K562 (cell line): ENCODE measurements around the gene SNTG2. TPM values are rescaled to one million over a fixed set of nuclear protein-coding genes. Genes with fewer than 3 reads are reported as not detected.

ENCODE experiments used
- ATAC-seq: fragments of 200-7000 bp; cut with Tn5 transposase; 3 replicates; pipeline ENCODE4 v1.9.1; 2020; ENCODE audit warnings: moderate library complexity
- BruUV-seq: library from RNA; stranded (reverse); fragments of 400-500 nt; replicated peaks from 2 replicates; lab custom pipeline; 2021; lab: Mats Ljungman, UMichigan
- CTCF ChIA-PET: fragments of 300-600 bp; formaldehyde crosslinking; extraction: SDS; loops from one replicate; lab custom pipeline; 2021; ENCODE audit warnings: low intra/inter-chr PET ratio; lab: Yijun Ruan, JAX
- POLR2A ChIA-PET: fragments of 300-600, 350-650 bp; sonication (Branson Sonifier 250); formaldehyde crosslinking; extraction: SDS; loops from one replicate; lab custom pipeline; 2021; ENCODE audit warnings: antibody characterized with exemption, inconsistent platforms; lab: Yijun Ruan, JAX
- DNase-seq, 4 experiments: peaks; one replicate each; pipeline versions ENCODE4 v3.0.0 to v3.0.0-alpha.2; 2011 to 2018; ENCODE audit warnings: low spot score in 3 of 4, mixed read lengths in 3 of 4; ENCODE audit errors: extremely low read depth in 1 of 4
- FAIRE-seq: peaks from 2 replicates; lab custom pipeline; 2011; peaks lifted over from hg19 to GRCh38; lab: Jason Lieb, UNC
- H2AFZ ChIP-seq: 2 replicates; pipeline ENCODE4 v1.6.0; 2011; ENCODE audit warnings: low read depth, low read length, control low read depth, inconsistent platforms
- H3K27ac ChIP-seq: fragments of 200-600 bp; 3 replicates; pipeline ENCODE4 v1.8.0; 2011; ENCODE audit warnings: low read depth, mild to moderate bottlenecking, control low read depth, inconsistent platforms, low read length, moderate library complexity, mixed read lengths; ENCODE audit errors: extremely low read depth
- H3K27me3 ChIP-seq, 2 experiments: fragments of 300-600 bp in 1 of 2; 2 replicates in 1 of 2; 3 replicates in 1 of 2; pipeline versions ENCODE4 v1.6.0 to v1.8.0; 2011; ENCODE audit warnings: inconsistent platforms in 2 of 2, low read length in 2 of 2, mild to moderate bottlenecking in 1 of 2, mixed read lengths in 1 of 2, moderate library complexity in 1 of 2; ENCODE audit not compliant: control insufficient read depth in 2 of 2, insufficient read depth in 2 of 2
- H3K36me3 ChIP-seq: fragments of 300-600 bp; 3 replicates; pipeline ENCODE4 v1.8.0; 2011; ENCODE audit warnings: mild to moderate bottlenecking, low read length, inconsistent platforms; ENCODE audit not compliant: control insufficient read depth, insufficient read depth
- H3K4me1 ChIP-seq, 2 experiments: fragments of 200-600 bp in 1 of 2; replicated peaks in 1 of 2; 2 replicates in 1 of 2; 3 replicates in 1 of 2; pipeline versions ENCODE4 v1.5.1 to v1.8.0; 2011; ENCODE audit warnings: inconsistent platforms in 2 of 2, low read length in 2 of 2, mild to moderate bottlenecking in 1 of 2, mixed read lengths in 1 of 2, moderate library complexity in 1 of 2; ENCODE audit not compliant: control insufficient read depth in 2 of 2, insufficient read depth in 2 of 2
- H3K4me2 ChIP-seq: 2 replicates; pipeline ENCODE4 v1.6.1; 2011; ENCODE audit warnings: low read length, control low read depth, inconsistent platforms, mixed read lengths; ENCODE audit not compliant: insufficient read depth
- H3K4me3 ChIP-seq: fragments of 200-600 bp; sonication (generic), shearing (Covaris generic); 2 replicates; pipeline ENCODE4 v1.5.1; 2016; ENCODE audit warnings: control low read depth, inconsistent platforms
- H3K79me2 ChIP-seq: fragments of 200-600 bp; 3 replicates; pipeline ENCODE4 v1.8.0; 2011; ENCODE audit warnings: low read length, inconsistent platforms; ENCODE audit not compliant: control insufficient read depth, insufficient read depth
- H3K9ac ChIP-seq, 2 experiments: 2 replicates each; pipeline versions ENCODE4 v1.6.0 to v1.6.1; 2011; ENCODE audit warnings: low read depth in 2 of 2, low read length in 2 of 2, control low read depth in 1 of 2, inconsistent platforms in 1 of 2, mild to moderate bottlenecking in 1 of 2, mixed read lengths in 1 of 2; ENCODE audit not compliant: insufficient read depth in 1 of 2
- H3K9me1 ChIP-seq: one replicate; pipeline ENCODE4 v1.6.0; 2011; ENCODE audit warnings: inconsistent platforms, mild to moderate bottlenecking, low read length, moderate library complexity; ENCODE audit not compliant: control insufficient read depth, insufficient read depth
- H3K9me3 ChIP-seq: replicated peaks from 2 replicates; pipeline ENCODE4 v1.5.1; 2011; ENCODE audit warnings: low read depth, low read length, inconsistent platforms; ENCODE audit not compliant: control insufficient read depth, insufficient read depth
- H4K20me1 ChIP-seq: replicated peaks from 2 replicates; pipeline ENCODE4 v1.6.1; 2011; ENCODE audit warnings: low read length, inconsistent platforms, mixed read lengths; ENCODE audit not compliant: control insufficient read depth, insufficient read depth
- ARID1B ChIP-seq: fragments of 450-650 bp; IDR thresholded peaks from 2 replicates; pipeline ENCODE4 v1.6.1; 2016; ENCODE audit warnings: antibody characterized with exemption, mild to moderate bottlenecking, inconsistent platforms
- E2F5 ChIP-seq: sonication (generic); formaldehyde crosslinking; IDR thresholded peaks from 2 replicates; pipeline ENCODE4 v1.8.0; 2022; ENCODE audit warnings: mild to moderate bottlenecking, missing genetic modification reagents
- EP400 ChIP-seq: fragments of 450-650 bp; IDR thresholded peaks from 2 replicates; pipeline ENCODE4 v1.6.1; 2017; ENCODE audit warnings: antibody characterized with exemption, mild to moderate bottlenecking, moderate library complexity
- KHSRP ChIP-seq: fragments of 450-650 bp; IDR thresholded peaks from 2 replicates; pipeline ENCODE4 v1.6.1; 2017
- MEF2A ChIP-seq: IDR thresholded peaks from 2 replicates; pipeline ENCODE4 v1.6.1; 2011; ENCODE audit warnings: low read depth, mild to moderate bottlenecking, low read length, moderate library complexity; ENCODE audit not compliant: control insufficient read depth
- RREB1 ChIP-seq: fragments of 250-450 bp; sonication (Bioruptor Pico); IDR thresholded peaks from 2 replicates; pipeline ENCODE4 v1.4.0; 2020
- TEAD4 ChIP-seq, 2 experiments: sonication (generic) in 1 of 2; formaldehyde crosslinking in 1 of 2; IDR thresholded peaks; 2 replicates each; pipeline versions ENCODE4 v1.6.1 to v1.8.0; 2012 to 2022; ENCODE audit warnings: borderline replicate concordance in 1 of 2, inconsistent platforms in 1 of 2, low read length in 1 of 2, mild to moderate bottlenecking in 1 of 2, missing genetic modification reagents in 1 of 2
- UBTF ChIP-seq, 2 experiments: IDR thresholded peaks; 2 replicates each; pipeline ENCODE4 v1.6.1; 2012; ENCODE audit warnings: improper control_type of control experiment in 2 of 2, low read depth in 2 of 2, low read length in 2 of 2, borderline replicate concordance in 1 of 2
- XRCC4 ChIP-seq: IDR thresholded peaks from one replicate; pipeline ENCODE4 v1.6.1; 2011; ENCODE audit not compliant: insufficient read depth, insufficient read length; ENCODE audit errors: extremely low read depth
- ZFP36 ChIP-seq: fragments of 150-350 bp; IDR thresholded peaks from 2 replicates; pipeline ENCODE4 v1.6.1; 2018; ENCODE audit warnings: low read length, low read depth; ENCODE audit not compliant: partially characterized antibody
- ZNF699 ChIP-seq: fragments of 250-450 bp; sonication (Bioruptor Pico); IDR thresholded peaks from 2 replicates; pipeline ENCODE4 v1.8.0; 2021; ENCODE audit warnings: mild to moderate bottlenecking, moderate library complexity; ENCODE audit not compliant: insufficient replicate concordance
- WGBS: fragments of 100-300 bp; shearing (Covaris generic); methylation state at CpG from one replicate; pipeline ENCODE4 v1.1.6; 2016; ENCODE audit warnings: low coverage, mixed read lengths; ENCODE audit not compliant: insufficient coverage; ENCODE audit errors: missing lambda C conversion rate; 5-methylcytosine and 5-hydroxymethylcytosine counted together
- in situ Hi-C: fragments of 300-500 bp; cut with MboI; formaldehyde crosslinking; loops from 4 replicates; pipeline ENCODE4 v1.15.0; 2018; ENCODE audit warnings: inconsistent platforms, mixed read lengths
- intact Hi-C: fragments of 100-400 bp; cut with micrococcal nuclease; formaldehyde crosslinking; loops from 2 replicates; pipeline ENCODE4 v1.14.2; 2022
- polyA plus RNA-seq, 8 experiments: library from polyadenylated mRNA; depleted of rRNA in 4 of 8; stranded (reverse) in 5 of 8; unstranded in 3 of 8; fragments of >200 nt; fragmentation: Nextera tagmentation in 2 of 8; fragmentation: Illumina TruSeq in 1 of 8; extraction: Ambion mirVana in 2 of 8; extraction: Trizol in 1 of 8; gene quantifications; 2 replicates each; pipeline versions ENCODE4 v1.2.1 to v1.2.3, GENCODE V29; 2011 to 2014; ENCODE audit warnings: inconsistent platforms in 1 of 8, missing spikeins in 1 of 8
- total RNA-seq, 7 experiments: library from RNA; depleted of rRNA in 6 of 7; stranded (reverse); fragments of >200 nt in 6 of 7; fragmentation: Illumina TruSeq in 2 of 7; extraction: Trizol in 2 of 7; gene quantifications; 2 replicates each; pipeline versions ENCODE4 v1.2.1 to v1.2.3, GENCODE V29; 2011 to 2021; ENCODE audit warnings: low replicate concordance in 1 of 7

The SNTG2 gene
- total and polyA plus RNA-seq, 9 of the 15 experiments (the other 6 are each of a cell fraction or from before 2014, with no cell fraction given) = not detected

- TF ChIP-seq KHSRP (no peak), ZFP36 (no peak), EP400 (no peak), UBTF (IDR thresholded peaks at IDR 0.05; ENCODE audit: borderline replicate concordance in 1 of 2, low read depth in 2 of 2, low read length in 2 of 2) (no peak)
Observed at GRCh38 chr2:974502-974901, 23.9 kb downstream of the SNTG2 start (continued).

DNA sequence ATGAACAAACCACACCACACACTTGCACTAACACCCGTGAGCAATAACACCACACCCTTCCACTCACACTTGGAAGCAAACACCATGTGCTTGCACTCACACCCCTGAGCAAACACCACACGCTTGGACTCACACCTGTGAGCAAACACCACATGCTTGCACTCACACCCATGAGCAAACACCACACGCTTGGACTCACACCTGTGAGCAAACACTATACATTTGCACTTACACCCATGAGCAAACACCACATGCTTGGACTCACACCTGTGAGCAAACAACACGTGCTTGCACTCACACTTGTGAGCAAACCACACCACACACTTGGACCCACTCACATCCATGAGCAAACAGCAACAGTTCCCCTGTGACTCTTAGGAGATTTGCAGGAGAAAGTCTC, 24.4 kb downstream of the SNTG2 start:
- no peak overlapping the region for H3K27ac ChIP-seq
- BruUV-seq = no TSS peak
- ChIA-PET CTCF (no interaction called here), POLR2A (no interaction called here)
- H3K9me3 ChIP-seq = no peaks in the 10 kb centered on the region
- no peak overlapping the region for H3K9ac ChIP-seq
- no peaks in the 10 kb centered on the region; a peak in 1 of 5 replicates for H3K4me1 ChIP-seq
- no peaks in the 10 kb centered on the region for H3K79me2 ChIP-seq
- in situ Hi-C loops (no loop called here), intact Hi-C loops (no loop called here)
- H2AFZ ChIP-seq = no peak overlapping the region
- H3K9me1 ChIP-seq = no peaks in the 10 kb centered on the region
- no peak overlapping the region for H3K4me2 ChIP-seq
- FAIRE-seq (no peak), ATAC-seq (no peak), DNase-seq (no peak)
- no peaks in the 10 kb centered on the region for H3K36me3 ChIP-seq
- 0% methylated on average over 4 of the region's 4 CpGs for WGBS
- TF ChIP-seq ZNF699 (no peak), E2F5 (CRISPR knock-in tag) (no peak), TEAD4 (IDR thresholded peaks at IDR 0.05; ENCODE audit: low read length) (no peak), TEAD4 (CRISPR knock-in tag; IDR thresholded peaks at IDR 0.05; ENCODE audit: borderline replicate concordance) (no peak), XRCC4 (no peak), MEF2A (no peak), ARID1B (no peak), RREB1 (CRISPR knock-in tag) (no peak)
- no peak overlapping the region for H3K4me3 ChIP-seq
- peaks cover 0 to 18% of the 10 kb centered on the region in 2 experiments; a peak in 1 of 5 replicates for H3K27me3 ChIP-seq
- no peaks in the 10 kb centered on the region for H4K20me1 ChIP-seq
